H1 (cell line): ENCODE measurements around the gene CLUH. TPM values are rescaled to one million over a fixed set of nuclear protein-coding genes. Genes with fewer than 3 reads are reported as not detected.
A peak's percentile ranks its signal among the peaks of the same experiment; 100 is the strongest.

Experiments
- ASH2L ChIP-seq: fragments of 200-600, 300-600 bp; sonication (generic); IDR thresholded peaks from one replicate; pipeline ENCODE4 v1.7.1; 2017; ENCODE audit warnings: low read length
- BACH1 ChIP-seq: IDR thresholded peaks from 2 replicates; pipeline ENCODE4 v1.6.1; 2012; ENCODE audit warnings: low read length, improper control_type of control experiment
- CBX5 ChIP-seq: fragments of 300-800, 300-1000 bp; sonication (generic); IDR thresholded peaks from 2 replicates; pipeline ENCODE4 v1.7.1; 2016; ENCODE audit warnings: antibody characterized with exemption, low read length, low read depth
- CHD2 ChIP-seq: IDR thresholded peaks from 2 replicates; pipeline ENCODE4 v1.6.1; 2012; ENCODE audit warnings: low read length, improper control_type of control experiment
- CTBP2 ChIP-seq: IDR thresholded peaks from 2 replicates; pipeline ENCODE4 v1.7.0; 2011; ENCODE audit warnings: borderline replicate concordance, mild to moderate bottlenecking, moderate library complexity, mixed read lengths, low read length; ENCODE audit not compliant: insufficient read depth, insufficient read length
- E2F6 ChIP-seq: IDR thresholded peaks from 2 replicates; pipeline ENCODE4 v1.6.1; 2012; ENCODE audit warnings: inconsistent platforms
- GABPA ChIP-seq: IDR thresholded peaks from 2 replicates; pipeline ENCODE4 v1.6.1; 2011; ENCODE audit warnings: mild to moderate bottlenecking, low read length, moderate library complexity, borderline replicate concordance; ENCODE audit not compliant: insufficient read depth
- JUN ChIP-seq: IDR thresholded peaks from 2 replicates; pipeline ENCODE4 v1.6.1; 2011; ENCODE audit warnings: low read depth, mild to moderate bottlenecking, improper control_type of control experiment, low read length
- JUND ChIP-seq: IDR thresholded peaks from 2 replicates; pipeline ENCODE4 v1.6.1; 2011; ENCODE audit warnings: mild to moderate bottlenecking, improper control_type of control experiment, low read length
- MAFK ChIP-seq: IDR thresholded peaks from 2 replicates; pipeline ENCODE4 v1.6.1; 2012; ENCODE audit warnings: low read depth, mild to moderate bottlenecking, improper control_type of control experiment, low read length
- NANOG ChIP-seq: IDR thresholded peaks from 2 replicates; pipeline ENCODE4 v1.6.1; 2011; ENCODE audit warnings: low read length, low read depth, mild to moderate bottlenecking, inconsistent platforms; ENCODE audit not compliant: insufficient read depth, poor library complexity, severe bottlenecking
- PHF8 ChIP-seq: fragments of 200-600 bp; sonication (generic); conservative IDR thresholded peaks from 2 replicates; pipeline ENCODE4 v1.7.1; 2012; ENCODE audit warnings: low read depth, mild to moderate bottlenecking, inconsistent platforms, low read length, moderate library complexity
- POU5F1 ChIP-seq: IDR thresholded peaks from 2 replicates; pipeline ENCODE4 v1.6.1; 2011; ENCODE audit warnings: low read depth, mild to moderate bottlenecking, low read length, moderate library complexity
- RAD21 ChIP-seq, 2 experiments: IDR thresholded peaks in 1 of 2; conservative IDR thresholded peaks in 1 of 2; 2 replicates each; pipeline ENCODE4 v1.6.1; 2011; ENCODE audit warnings: low read depth in 2 of 2, low read length in 2 of 2, improper control_type of control experiment in 1 of 2, inconsistent platforms in 1 of 2, mild to moderate bottlenecking in 1 of 2, moderate library complexity in 1 of 2
- RXRA ChIP-seq: IDR thresholded peaks from 2 replicates; pipeline ENCODE4 v1.6.1; 2011; ENCODE audit warnings: low read depth, mild to moderate bottlenecking, low read length, moderate library complexity; ENCODE audit not compliant: insufficient read depth
- SIN3A ChIP-seq, 2 experiments: IDR thresholded peaks in 1 of 2; conservative IDR thresholded peaks in 1 of 2; 2 replicates each; pipeline ENCODE4 v1.6.1; 2011 to 2012; ENCODE audit warnings: low read length in 2 of 2, improper control_type of control experiment in 1 of 2, low read depth in 1 of 2, mild to moderate bottlenecking in 1 of 2
- SP4 ChIP-seq: IDR thresholded peaks from 2 replicates; pipeline ENCODE4 v1.6.1; 2012; ENCODE audit warnings: low read length, inconsistent platforms
- TAF7 ChIP-seq: optimal IDR thresholded peaks from 2 replicates; pipeline ENCODE3; 2011; ENCODE audit warnings: low read depth, mild to moderate bottlenecking, inconsistent platforms, low read length, moderate library complexity, borderline replicate concordance
- TBP ChIP-seq: IDR thresholded peaks from 2 replicates; pipeline ENCODE4 v1.6.1; 2011; ENCODE audit warnings: low read depth, low read length, improper control_type of control experiment
- TCF12 ChIP-seq: IDR thresholded peaks from 2 replicates; pipeline ENCODE4 v1.6.1; 2011; ENCODE audit warnings: low read depth, mild to moderate bottlenecking, low read length
- YY1 ChIP-seq: IDR thresholded peaks from 2 replicates; pipeline ENCODE4 v1.6.1; 2011; ENCODE audit warnings: low read depth, mild to moderate bottlenecking, low read length
- polyA plus RNA-seq, 7 experiments: library from polyadenylated mRNA; depleted of rRNA in 3 of 7; stranded (reverse) in 5 of 7; unstranded in 2 of 7; fragments of >200 nt in 5 of 7; fragments of 200-250 nt in 2 of 7; gene quantifications; 1 replicate in 5 of 7; 2 replicates in 1 of 7; 4 replicates in 1 of 7; pipeline versions ENCODE4 v1.2.1 to v1.2.3, GENCODE V29; 2011 to 2013; ENCODE audit warnings: missing spikeins in 2 of 7, mixed read lengths in 2 of 7
- total RNA-seq: library from RNA; stranded (reverse); fragmentation: NEBNext Ultra II Directional; extraction: Animal tissue kit (Norgen Biotek cat#: 25700); gene quantifications from 2 replicates; pipeline ENCODE4 v1.2.1, GENCODE V29; 2021
- TF ChIP-seq, protein P1 (sequence below), 3 experiments: IDR thresholded peaks; 1 replicate in 2 of 3; 2 replicates in 1 of 3; pipeline versions ENCODE4 v1.5.1 to v1.6.1; 2011; ENCODE audit warnings: low read length in 3 of 3, mild to moderate bottlenecking in 3 of 3, inconsistent platforms in 2 of 3, low read depth in 1 of 3, moderate library complexity in 1 of 3; ENCODE audit not compliant: insufficient read depth in 1 of 3; ENCODE audit errors: control extremely low read depth in 1 of 3

Gene CLUH
- total and polyA plus RNA-seq, 2 of the 8 experiments (the other 6 are each of a cell fraction or from before 2014, with no cell fraction given), result 33.6 to 98.6 TPM

- TF ChIP-seq TBP (no peak), SIN3A (conservative IDR thresholded peaks at IDR 0.05 in 1 of 2, IDR thresholded peaks at IDR 0.05 in 1 of 2; ENCODE audit: low read depth in 1 of 2, low read length in 2 of 2) (0 out of 4 replicates have a peak, but pooled peaks have one; percentile 12 to 21), NANOG (no peak), TAF7 (no peak), POU5F1 (no peak), TCF12 (no peak), CBX5 (no peak), MAFK (no peak), RAD21 (IDR thresholded peaks at IDR 0.05 in 1 of 2, conservative IDR thresholded peaks at IDR 0.05 in 1 of 2; ENCODE audit: low read depth in 2 of 2, low read length in 2 of 2) (peak; percentile 16 to 35; a peak in 3 of 4 replicates), JUN (no peak), CTBP2 (no peak), ASH2L (no peak), SP4 (no peak), PHF8 (no peak; the same call in 1 of the 2 replicates), YY1 (no peak), GABPA (peak; percentile 64; the same call in 1 of the 2 replicates), E2F6 (peak; percentile 95), CHD2 (no peak), BACH1 (no peak), JUND (no peak), RXRA (no peak)
- TF ChIP-seq, protein P1, sequence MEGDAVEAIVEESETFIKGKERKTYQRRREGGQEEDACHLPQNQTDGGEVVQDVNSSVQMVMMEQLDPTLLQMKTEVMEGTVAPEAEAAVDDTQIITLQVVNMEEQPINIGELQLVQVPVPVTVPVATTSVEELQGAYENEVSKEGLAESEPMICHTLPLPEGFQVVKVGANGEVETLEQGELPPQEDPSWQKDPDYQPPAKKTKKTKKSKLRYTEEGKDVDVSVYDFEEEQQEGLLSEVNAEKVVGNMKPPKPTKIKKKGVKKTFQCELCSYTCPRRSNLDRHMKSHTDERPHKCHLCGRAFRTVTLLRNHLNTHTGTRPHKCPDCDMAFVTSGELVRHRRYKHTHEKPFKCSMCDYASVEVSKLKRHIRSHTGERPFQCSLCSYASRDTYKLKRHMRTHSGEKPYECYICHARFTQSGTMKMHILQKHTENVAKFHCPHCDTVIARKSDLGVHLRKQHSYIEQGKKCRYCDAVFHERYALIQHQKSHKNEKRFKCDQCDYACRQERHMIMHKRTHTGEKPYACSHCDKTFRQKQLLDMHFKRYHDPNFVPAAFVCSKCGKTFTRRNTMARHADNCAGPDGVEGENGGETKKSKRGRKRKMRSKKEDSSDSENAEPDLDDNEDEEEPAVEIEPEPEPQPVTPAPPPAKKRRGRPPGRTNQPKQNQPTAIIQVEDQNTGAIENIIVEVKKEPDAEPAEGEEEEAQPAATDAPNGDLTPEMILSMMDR (IDR thresholded peaks at IDR 0.05; ENCODE audit: control extremely low read depth in 1 of 3, insufficient read depth in 1 of 3, low read depth in 1 of 3, low read length in 3 of 3), result peak; percentile 15 to 49 (median 36); a peak in 3 of 4 replicates
These were observed 13.2 kb upstream of the CLUH start (continued) for GRCh38 chr17:2724784-2725164.
